CD4-positive, alpha-beta T cell treated with Interleukin-6 for 4 hours (primary cell): ENCODE results near the gene ARL6IP4.
"Not testable (repeated sequence)": the region's sequence is repeated elsewhere in the genome, so short reads cannot be mapped to it uniquely, and the experiment has no call there.

Source experiments
- DNase-seq: peaks from one replicate; pipeline ENCODE4 v3.0.0-alpha.2; 2020; ENCODE audit warnings: mixed read lengths

The ARL6IP4 gene

DNA sequence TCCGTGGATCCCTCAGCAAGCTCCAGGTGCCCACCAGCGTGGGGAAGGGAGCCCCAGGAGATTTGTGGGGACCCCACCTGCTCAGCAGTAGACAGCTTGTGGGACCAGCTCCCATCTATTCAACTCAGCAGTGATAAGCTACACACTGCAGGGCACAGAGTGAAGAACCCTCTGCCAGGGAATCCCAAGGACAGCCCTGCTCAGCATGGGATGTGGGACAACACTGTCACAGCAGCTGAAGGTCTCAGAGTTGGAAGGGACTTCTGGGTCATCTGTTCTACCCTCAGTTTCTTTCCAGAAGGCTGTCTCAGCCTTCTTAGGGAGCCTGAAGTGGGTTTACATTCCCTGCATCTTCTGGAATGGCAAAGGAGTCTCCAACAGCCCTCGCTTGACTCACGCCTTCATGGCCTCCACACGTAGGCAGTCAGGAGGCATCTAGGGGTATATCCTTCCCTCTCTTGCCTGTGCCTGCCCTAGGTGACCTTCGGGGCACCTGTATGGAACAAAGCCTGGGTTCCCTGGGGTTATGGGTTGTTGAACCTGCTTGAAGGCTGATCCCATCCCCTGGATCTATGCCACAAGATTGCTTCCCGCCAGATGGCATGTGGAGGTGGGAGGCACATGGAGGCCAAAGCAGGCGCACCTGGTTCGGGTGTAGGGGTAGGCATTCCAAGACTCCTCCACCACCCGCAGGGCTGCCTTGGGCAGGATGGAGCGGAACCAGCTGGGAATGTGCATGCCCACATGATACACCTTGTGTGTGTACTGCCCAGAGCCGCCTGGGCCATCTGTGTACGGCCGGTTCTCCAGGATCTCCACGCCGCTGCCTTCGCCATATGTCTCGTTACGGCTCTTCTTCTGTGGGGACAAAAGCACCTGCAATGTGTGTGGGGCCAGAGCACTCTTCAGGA lies 33.0 kb downstream of the ARL6IP4 start:
- no peak for DNase-seq

GRCh38 chr12:123014473-123014872 lies 34.0 kb downstream of the ARL6IP4 start:
- not testable (repeated sequence) for DNase-seq

DNA sequence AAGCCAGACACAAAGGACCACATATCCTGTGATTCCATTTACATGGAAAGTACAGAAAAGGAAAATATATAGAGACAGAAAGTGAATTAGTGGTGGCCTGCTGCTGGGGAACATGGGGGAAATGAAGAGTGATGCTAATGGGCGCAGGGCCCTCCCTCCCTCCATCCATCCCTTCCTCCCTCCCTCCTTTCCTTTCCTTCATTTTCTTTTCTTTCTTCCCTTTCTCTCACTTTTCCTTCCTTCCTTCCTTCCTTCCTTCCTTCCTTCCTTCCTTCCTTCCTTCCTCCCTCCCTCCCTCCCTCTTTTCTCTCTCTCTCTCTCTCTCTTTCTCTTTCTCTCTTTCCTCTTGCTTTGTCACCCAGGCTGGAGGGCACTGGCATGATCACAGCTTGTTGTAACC lies 37.3 kb downstream of the ARL6IP4 start:
- no peak for DNase-seq

DNA sequence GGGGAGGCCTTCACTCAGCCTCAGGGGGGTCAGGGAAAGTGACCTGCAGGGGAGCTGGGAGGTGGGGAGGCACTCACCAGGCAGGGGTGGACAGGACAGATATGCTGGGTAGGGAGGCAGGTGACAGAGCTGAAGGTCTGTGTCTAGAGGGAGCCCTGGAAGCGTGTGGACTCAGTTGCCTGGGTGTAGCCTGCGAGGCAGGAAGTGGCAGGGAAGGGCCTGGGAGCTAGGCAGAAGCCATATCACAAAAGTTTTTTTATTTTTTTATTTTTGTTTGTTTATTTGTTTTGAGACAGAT lies 39.3 kb downstream of the ARL6IP4 start:
- no peak for DNase-seq

DNA sequence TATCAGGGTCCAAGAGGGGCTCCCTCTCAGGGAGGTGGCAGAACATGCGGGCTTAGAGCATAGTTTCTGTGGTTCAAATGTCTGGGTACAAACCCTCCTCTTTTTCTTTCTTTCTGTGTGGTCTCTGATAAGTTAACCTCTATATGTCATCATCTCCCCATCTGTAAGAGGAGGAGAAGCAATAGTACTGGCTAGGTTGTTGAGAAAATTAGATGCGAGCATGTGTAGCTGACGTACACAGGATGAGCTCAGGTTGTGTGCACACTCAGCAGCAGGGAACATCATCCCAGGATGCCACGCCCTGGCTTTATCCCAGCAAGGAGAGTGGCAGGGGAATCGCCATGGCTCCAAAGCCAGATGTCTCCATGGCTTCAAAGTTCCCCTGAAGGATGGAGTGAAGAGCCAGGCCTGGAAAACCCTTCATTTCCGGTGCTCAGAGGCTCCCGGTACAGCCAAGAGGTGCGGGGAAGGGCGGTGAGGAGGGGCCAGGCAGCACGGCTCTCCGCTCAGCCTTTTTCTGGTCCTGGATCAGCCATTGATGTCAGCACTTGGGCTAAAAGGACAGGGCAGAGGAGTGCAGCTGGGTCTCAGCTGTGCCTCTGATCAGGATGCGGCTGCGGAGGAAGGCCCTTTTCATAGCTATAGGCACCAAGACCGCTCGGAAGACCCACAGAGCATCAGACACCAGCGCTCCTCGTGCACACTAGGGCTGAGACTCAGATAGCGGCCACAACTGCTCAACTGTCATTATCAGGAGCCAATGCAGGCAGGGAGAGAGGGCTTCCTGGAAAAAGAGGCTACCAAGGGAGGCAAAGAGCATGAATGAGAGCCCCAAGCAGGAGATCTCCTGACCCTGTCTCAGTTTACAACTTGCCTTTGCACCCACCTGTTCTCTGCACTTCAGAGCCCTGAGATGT lies 41.5 kb downstream of the ARL6IP4 start:
- no peak for DNase-seq

- DNase-seq: no peak
Measured at GRCh38 chr12:123022846-123023245, 42.4 kb downstream of the ARL6IP4 start.

DNA sequence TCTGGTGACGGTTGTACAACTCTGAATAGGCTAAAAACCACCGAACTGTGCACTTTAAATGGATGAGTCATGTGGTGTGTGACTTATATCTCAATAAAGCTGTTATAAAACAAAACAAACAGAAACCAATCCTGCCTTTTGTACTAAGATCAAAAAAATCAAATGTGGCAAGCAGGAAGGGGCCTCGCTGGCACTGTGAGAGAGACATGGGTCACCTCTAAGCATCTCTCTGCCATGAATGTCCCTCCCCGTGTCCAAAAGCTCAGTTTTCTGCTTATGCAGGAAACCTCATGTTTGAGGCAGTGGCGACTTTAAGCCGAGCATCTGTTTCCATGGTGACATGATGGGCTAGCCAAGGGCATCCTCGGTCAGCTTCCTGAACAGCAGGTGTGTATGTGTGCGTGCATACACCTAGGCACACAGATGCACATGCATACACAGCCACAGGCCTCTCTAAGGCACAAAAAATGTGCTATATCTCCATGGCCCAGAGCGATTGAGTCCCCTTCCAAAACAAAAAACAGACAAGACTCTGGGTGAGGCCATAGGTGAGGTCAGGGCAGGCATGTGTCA lies 44.4 kb downstream of the ARL6IP4 start:
- peak; percentile 19 for DNase-seq

- DNase-seq: no peak
Measured at GRCh38 chr12:123026094-123026853, 45.8 kb downstream of the ARL6IP4 start.

DNA sequence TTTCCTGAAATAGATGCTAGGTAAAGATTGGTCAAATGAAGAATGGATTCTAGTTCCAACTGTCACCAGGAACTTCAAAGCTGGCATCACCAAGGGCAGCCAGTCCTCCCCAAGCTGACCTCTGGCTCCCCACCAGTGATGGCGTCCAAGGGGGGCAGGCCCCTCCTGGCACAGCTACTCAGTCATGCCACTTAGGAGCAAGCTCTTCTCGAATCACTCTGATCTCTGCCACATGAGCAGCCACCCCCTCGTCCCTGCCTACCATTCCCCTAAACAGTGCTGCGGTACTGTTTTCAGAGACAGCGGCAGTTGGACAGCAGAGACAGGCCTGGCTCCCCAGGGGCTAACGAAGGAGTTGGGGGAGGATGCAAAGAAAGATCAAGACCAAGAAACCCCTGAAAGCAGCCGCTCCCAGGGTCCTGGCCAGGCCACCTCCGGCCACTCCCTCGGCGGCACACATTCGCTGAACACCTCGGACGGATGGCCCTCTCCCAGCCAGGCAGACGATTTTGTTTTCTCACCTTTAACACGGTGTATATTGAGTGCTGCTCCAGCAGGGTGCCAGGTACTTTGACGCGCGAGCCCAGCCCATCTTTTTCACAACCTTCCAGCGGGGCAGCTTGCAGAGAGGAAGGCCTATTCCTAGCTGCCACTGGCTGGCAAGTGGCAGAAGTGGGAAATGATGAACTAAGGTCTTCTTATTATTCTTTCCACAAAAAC lies 47.4 kb downstream of the ARL6IP4 start:
- no peak for DNase-seq

DNA sequence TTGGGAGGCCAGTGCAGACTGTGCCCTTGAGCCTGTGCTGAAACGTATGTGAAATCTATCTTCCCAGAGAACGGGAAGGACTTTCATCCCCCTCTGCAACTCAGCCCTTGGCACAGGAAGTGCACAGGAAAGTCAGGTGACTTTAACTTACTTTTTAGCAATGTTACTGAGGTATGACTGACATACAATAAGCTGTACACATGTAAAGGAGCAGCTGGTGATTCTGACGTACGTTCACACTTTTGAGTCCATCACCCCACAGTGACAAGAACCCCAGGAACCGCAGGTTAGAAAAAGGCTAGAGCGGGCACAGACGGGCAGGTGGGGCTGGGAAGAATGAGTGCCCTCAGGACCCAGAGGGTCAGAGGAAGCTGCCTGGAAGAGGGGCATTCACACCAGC lies 48.0 kb downstream of the ARL6IP4 start:
- DNase-seq: no peak

DNA sequence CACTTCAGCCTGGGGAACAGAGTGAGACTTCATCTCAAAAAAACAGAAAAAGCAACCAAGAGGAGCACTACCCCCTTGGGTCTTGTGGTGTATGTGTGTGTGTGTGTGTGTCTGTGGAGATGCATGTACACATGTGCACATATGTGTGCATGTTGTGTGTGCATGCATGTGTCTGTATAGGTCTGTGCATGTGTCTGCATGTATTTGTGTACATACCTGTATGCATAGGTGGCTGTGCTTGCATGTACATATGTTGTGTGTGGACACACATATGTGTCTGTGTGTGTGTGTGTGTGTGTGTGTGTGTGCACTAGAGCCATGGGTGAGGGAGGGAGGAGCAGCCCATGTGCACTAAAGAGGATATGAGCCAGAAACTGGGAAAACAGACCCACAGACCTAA lies 49.1 kb downstream of the ARL6IP4 start:
- no peak for DNase-seq

GRCh38 chr12:123030686-123031085 lies 50.2 kb downstream of the ARL6IP4 start:
- no peak for DNase-seq

DNA sequence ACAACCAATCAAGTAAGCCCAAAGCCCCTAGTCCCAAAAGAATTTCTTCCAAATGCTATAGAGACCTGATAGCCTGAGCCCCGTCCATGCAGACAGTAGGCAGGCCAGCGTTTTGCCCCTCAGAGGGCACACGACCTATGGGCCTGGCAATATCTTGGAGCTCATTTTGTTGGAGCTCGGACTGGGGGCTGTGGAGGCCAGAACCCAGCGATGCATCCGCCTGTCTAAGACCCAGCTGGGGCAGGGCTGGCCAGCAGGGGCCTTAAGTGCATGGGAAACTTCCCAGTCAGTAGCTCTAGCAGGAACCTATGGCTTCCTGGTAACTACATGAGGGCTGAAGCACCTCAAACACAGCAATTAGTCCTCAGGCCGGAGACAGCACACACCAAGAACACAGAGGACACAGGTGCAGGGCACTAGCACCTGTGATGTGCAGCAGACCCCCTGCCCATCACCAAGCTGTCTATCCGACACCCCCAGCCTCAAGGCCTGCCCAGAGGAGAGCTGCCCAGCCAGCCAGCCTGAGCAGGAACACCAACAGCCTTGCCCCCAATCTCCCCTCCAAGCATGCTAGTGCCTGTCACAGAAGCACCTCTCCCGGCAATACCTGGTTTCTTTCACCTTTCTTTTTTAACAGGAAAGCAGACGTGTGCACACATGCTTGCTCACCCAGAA lies 50.8 kb downstream of the ARL6IP4 start:
- no peak for DNase-seq
